HG03460 (cell line): Measurements from ENCODE around the gene DLG5.

ENCODE experiments used
- ATAC-seq: cut with Tn5 transposase; IDR thresholded peaks from one replicate; pipeline ENCODE4 v1.9.1; 2021; ENCODE audit not compliant: unreplicated experiment

DLG5 gene, protein sequence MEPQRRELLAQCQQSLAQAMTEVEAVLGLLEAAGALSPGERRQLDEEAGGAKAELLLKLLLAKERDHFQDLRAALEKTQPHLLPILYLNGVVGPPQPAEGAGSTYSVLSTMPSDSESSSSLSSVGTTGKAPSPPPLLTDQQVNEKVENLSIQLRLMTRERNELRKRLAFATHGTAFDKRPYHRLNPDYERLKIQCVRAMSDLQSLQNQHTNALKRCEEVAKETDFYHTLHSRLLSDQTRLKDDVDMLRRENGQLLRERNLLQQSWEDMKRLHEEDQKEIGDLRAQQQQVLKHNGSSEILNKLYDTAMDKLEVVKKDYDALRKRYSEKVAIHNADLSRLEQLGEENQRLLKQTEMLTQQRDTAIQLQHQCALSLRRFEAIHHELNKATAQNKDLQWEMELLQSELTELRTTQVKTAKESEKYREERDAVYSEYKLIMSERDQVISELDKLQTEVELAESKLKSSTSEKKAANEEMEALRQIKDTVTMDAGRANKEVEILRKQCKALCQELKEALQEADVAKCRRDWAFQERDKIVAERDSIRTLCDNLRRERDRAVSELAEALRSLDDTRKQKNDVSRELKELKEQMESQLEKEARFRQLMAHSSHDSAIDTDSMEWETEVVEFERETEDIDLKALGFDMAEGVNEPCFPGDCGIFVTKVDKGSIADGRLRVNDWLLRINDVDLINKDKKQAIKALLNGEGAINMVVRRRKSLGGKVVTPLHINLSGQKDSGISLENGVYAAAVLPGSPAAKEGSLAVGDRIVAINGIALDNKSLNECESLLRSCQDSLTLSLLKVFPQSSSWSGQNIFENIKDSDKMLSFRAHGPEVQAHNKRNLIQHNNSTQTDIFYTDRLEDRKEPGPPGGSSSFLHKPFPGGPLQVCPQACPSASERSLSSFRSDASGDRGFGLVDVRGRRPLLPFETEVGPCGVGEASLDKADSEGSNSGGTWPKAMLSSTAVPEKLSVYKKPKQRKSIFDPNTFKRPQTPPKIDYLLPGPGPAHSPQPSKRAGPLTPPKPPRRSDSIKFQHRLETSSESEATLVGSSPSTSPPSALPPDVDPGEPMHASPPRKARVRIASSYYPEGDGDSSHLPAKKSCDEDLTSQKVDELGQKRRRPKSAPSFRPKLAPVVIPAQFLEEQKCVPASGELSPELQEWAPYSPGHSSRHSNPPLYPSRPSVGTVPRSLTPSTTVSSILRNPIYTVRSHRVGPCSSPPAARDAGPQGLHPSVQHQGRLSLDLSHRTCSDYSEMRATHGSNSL (N-terminal part only)

DNA sequence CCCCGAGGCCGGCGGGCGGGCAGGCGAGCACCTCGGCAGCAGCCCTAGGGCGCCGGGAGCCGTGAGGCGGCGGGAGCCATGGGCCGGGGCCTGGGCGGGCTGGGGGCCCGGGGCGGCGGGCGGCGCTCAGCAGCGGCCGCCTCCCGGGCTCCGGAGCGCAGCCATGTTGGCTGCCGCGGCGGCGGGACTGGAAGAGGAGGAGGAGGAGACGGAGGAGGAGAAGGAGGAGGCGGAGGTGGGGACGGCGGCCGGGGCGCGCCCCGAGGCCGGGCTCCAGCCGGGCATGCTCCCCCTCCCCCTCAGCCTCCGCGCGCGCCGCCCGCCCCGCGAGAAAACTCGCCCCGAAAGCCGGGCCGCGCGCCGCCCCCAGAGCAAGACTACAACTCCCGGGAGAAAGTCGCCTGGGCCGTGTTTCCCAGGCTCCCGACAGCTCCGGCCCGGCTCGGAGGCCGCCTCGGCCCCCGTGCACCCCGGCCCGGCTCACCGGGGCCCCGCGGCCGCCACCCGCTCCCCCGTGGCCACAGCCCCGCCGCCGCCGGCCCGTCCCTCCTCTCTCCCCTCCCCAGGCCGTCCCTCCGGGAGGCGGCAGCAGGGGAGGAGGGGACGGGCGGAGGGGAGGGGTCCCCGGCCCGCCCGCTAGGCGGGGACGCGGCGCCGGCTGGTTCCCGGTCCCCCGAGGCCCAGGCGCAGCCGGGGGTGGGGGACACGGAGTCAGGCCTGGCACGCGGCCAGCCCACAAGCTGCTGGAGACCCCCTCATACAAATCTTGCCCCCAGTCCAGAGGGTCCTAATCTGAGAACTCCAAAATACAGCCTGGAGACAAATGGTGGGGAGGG is at the start of gene DLG5:
DLG5 (minus strand) TSS at position 190 of the 836 bp plus-strand sequence. CDS start 235 bp downstream, outside the sequence.
- ATAC-seq = peak; percentile 43

DNA sequence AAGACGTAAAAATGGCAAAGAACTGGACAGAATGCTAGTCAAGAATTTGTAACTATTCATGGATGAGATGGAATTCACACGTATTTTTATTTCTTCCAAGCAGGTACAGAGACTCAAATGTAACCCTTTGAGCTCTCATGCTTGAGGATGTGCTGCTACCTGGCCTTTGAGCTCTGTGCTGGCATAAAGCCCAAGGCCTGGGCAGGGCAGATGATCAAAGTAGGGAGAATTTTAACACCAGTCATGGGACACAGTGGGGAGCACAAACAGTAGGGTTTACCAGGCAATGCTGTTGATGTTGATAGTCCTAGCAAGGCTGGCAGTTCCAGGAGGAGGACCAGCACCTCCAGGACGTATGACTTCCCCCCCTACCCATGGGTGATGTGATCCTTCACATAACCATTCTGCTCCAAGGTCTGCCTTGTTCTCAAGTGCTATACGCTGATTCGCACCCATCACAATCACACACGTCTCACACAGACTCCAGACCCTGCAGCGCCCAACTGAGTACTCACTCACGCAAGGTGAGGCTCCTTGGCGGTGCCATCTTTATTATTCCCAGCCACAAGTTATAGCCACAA is 48.6 kb upstream of the DLG5 start:
- no peak for ATAC-seq

DNA sequence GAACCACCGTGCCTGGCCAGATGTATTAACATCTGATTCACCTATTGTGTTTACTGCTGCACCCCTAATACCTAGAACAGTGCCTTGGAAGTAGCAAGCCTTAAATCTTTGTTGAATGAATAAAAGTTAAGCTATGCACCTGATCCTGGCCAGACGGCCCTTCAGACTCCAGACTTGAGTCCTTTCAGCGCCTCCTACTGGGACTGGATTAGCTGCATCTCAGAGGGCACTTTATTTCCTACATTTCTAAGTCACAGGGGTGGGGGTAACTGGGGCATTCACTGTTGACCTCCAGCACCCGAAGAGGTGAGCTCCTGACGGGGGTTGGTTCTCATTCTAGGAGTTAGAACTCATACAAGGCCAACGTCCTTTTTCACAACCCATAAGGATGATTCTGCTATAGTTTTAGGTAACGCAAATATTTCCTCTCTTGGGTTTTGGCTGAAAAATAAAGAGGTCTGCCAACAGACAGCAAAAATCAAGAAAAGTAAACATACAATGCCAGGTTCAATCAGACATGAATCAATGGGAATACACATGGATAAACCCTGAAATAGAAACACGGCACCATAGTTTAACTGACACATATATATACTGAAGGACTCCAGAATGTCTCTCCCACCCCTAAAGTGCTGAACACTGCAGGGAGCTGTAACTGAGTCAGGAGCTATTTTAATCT is 48.0 kb upstream of the DLG5 start:
- no peak for ATAC-seq

DNA sequence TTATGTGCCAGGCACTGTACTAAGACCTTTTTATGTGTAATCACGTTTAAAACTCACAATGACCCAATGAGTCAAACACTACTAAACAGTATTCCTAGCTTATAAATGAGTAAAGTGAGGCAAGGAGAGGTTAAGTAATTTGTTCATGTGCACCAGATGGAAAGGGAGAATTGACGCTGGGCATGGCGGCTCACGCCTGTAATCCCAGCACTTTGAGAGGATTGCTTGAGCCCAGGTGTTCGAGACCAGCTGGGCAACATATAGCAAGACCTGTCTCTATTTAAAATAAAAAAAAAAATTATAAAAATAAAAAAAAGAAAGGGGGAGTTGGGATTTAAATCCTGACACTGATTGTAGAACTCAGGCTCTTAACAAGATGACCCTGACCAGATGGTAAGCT is 46.7 kb upstream of the DLG5 start:
- no peak for ATAC-seq

DNA sequence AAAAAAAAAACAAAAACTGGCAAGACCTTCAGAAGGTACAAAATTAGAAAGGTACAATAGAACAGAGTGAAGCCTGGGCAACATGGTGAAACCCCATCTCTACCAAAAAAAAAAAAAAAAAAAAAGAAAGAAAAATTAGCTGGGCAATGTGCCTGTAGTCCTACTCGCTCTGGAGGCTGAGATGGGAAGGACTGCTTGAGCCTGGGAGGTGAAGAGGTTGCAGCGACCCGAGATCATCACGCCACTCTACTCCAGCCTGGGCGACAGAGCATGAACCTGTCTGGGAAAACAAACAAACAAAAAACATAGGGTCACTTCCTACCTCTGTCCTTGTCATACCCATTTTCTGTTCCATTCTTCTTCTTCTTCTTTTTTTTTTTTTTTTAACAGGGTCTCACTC is 45.6 kb upstream of the DLG5 start:
- no peak for ATAC-seq

DNA sequence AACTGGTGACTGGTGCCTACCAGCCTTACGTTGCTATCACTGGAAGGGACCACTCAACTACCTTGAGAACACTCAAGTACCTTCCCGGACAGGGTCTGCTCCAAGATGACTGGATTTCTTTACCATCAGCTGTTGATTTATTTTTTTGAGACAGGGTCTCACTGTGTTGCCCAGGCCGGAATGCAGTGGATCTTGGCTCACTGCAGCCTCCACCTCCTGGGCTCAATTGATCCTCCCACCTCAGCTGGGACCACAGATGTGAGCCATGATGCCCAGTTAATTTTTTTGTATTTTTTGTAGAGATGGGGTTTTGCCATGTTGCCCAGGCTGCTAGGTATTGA is 45.2 kb upstream of the DLG5 start:
- ATAC-seq = no peak

DNA sequence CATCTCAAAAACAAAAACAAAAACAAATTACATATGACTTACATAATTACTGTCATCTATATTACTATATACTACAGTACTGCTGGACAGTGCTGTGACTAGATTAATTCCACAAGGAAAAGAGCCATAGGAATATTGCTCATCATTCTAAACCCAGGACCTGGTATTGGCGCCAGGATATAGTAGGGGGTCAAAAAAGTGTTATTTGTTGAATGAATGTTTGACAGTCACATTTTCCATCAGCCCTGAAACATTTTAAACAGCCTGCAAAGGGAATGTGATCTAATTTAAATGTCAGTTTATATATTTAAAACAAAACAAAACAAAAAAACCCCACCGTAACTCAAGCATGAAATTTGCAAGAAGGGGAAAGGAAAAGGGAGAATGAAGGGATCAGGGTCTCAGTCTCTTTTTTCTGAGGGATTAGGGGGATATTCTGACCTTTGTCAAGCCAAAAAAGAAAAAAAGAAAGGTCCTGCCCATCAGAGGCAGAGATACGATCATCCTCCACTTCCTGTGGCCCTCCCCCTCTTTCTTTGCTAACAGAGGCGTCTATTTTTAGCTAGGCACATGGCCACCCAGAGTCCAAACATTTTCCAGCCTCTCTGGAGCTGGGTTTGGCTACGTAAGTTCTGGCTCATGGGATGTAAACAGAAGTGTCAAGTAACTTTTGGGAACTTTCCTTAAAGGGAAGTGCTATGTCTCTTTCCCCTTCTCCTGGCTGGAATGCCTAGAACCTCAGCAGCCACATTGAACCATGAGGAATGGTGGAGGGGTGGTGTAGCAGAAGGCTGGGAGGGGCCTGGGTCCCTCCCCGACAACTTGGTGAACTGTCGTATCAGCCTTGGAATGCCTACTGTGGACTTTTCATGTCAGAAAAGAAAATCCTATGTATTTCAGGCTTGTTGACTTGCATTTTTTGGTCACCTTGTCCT is 44.6 kb upstream of the DLG5 start:
- no peak for ATAC-seq

DNA sequence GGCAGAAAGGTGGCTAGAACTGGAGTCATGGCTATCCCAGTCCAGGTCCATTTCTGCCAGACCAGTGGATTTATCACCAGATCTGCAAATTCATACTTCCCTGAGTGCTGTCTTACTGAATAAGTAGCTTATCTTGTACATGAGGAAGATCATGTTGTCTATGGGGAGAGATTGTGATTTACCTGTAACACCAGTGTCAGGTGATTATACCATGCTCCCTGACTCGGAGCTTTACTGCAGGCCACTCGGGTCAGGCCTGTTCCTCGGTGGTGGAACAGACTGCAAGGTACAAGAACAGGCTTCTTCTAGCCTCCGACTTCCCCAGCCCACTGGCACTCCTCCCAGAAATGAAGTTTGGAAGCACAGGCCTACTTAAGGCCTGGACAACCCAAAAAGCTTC is 42.6 kb upstream of the DLG5 start:
- no peak for ATAC-seq

DNA sequence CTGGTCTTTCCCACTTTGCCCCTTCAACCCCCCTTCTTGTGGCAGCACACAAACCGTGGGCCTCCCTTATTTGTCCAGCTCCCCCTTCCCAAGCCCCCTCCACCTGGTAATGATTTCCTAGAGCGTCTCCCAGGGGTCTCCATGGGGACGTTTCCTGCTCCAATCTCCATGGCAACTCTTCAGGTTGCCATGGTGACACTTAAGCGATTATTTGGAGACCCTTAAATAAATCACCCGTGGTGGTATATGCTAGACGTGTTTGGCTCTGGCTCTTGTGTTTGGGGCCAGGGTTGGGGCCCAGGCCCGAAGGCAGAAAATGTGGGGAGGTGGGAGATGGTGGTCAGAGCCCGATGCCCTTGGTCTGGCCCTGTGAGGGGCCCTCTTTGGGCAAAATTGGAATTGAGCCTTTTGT is 41.1 kb upstream of the DLG5 start:
- no peak for ATAC-seq

DNA sequence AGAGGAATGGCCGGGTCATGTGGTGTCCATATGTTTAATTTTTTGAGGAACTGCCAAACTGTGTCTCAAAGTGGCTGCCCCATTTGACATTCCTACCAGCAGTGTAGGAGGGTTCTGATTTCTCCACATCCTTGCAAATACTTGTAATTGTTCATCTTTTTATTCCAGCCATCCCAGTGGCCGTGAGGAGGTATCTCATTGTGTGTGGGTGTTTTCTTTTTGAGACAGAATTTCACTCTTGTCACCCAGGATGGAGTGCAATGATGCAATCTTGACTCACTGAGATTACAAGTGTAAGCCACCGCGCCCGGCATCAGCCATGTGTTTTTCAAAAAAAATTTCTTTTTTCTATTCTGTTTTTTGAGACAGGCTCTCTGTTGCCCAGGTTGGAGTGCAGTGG is 38.7 kb upstream of the DLG5 start:
- no peak for ATAC-seq

DNA sequence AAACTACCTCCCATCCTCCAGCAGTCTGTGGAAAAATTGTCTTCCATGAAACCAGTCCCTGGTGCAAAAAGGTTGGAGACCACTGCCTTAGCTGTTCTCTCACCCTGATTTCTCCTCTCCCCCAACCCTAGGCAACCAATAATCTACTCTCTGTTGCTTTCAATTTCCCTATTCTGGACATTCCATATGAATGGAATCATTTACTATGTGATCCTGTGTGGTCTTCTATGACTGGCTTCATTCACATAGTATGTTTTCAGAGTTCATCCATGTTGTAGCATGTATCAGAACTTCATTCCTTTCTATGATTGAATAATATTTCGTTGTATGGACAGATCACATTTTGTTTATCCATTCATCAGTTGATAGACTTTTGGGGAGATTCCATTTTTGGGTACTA is 38.3 kb upstream of the DLG5 start:
- no peak for ATAC-seq

DNA sequence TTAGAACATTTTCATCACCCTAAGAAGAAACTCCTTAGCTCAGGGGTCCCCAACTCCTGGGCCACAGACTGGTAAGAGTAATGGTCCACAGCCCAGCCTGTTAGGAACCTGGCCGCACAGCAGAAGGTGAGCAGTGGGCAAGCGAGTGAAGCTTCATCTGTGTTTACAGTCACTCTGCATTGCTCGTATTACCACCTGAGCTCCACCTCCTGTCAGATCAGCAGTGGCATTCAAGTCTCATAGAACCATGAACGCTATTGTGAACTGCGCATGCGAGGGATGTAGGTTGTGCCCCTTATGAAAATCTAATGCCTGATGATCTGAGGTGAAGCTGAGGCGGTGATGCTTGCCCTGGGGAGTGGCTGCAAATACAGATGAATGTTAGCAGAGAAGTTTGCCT is 37.3 kb upstream of the DLG5 start:
- no peak for ATAC-seq

DNA sequence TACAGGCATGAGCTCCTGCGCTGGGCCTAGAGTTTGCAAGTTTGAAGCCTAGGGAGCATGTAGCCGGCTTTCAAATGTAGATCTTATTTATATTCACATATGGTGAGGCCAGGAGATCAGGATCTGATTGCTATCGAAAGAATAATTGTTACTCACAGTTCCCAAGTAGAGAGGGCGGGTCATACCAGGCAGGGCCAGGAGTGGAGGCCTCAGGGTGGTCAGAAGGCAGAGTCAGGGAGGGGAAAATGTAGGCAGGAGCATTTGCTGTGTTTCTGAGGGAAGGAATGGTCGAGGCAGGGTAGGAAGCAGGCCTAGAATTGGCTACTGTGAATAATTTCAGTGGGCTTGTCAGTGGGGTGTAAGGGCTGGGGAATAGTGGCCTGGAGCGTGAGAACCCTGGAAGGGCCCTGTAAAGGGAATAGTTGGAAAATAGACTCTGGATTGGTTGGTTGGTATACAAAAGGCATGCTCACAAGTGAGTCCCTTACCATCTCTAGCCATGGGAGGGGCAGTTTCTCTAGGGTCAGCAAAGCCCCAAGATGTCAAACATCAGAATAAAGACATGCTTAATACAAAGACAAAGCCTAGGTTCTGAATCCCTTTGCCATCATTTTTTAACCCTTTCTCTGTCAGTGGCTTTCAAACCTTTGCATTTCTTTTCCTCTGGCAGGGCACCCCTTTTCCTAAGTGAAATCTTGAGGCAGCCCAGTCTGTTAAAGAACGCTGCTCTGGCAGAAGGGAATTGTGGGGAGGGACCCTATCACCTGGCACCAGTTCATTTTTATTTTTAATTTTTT is 36.0 kb upstream of the DLG5 start:
- ATAC-seq = no peak

DNA sequence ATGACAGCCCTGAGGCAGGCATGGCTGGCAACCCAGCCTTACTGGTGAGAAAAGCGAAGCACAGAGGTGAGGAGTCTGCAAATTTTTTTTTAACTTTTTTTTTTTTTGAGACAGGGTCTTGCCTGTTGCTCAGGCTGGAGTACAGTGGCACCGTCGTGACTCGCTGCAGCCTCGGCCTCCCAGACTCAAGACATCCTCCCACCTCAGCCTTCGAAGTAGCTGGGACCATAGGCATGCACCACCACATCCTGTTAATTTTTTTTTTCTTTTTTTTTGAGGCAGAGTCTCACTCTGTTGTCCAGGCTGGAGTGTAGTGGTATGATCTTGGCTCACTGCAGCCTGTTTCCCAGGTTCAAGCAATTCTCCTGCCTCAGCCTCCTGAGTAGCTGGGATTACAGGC is 35.1 kb upstream of the DLG5 start:
- no peak for ATAC-seq

DNA sequence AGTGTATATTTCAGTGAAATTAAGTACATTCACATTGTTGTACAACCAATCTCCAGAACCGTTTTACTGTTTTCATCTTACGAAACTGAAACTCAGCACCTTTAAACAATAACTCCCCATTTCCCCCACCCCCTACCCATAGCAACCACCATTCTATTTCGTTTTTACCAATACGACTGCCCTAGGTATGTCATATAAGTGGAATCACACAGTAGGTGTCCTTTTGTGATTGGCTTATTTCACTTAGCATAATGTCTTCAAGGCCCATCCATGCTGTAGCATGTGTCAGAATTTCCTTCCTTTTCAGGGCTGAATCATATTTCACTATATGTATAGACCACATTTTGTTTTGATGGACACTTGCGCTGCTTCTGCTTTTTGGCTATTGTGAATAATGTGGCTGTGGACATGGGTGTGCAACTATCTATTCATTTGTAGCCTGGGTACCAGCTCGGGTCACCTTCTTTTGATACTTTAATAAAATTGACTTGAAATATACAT is 34.3 kb upstream of the DLG5 start:
- ATAC-seq = no peak

DNA sequence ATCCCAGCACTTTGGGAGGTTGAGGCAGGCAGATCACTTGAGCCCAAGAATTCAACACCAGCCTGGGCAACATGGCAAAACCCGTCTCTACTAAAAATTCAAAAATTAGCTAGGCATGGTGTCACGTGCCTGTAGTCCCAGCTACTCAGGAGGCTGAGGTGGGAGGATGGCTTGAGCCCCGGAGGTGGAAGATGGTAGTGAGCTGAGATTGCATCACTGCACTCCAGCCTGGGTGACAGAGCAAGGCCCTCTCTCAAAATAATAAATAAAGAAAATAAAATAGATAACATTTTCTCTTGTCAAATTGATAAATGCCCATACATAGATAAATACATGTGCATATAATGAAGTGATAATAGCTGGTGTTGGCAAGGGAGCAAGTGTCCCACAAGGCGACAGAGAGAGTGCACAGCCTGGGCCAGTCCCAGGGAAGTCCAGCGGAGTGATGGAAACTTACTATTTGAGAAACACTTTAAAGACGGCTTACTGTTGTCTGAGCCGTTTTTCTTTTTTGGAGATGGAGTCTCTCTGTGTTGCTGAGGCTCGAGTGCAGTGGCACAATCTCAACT is 33.4 kb upstream of the DLG5 start:
- ATAC-seq = no peak

DNA sequence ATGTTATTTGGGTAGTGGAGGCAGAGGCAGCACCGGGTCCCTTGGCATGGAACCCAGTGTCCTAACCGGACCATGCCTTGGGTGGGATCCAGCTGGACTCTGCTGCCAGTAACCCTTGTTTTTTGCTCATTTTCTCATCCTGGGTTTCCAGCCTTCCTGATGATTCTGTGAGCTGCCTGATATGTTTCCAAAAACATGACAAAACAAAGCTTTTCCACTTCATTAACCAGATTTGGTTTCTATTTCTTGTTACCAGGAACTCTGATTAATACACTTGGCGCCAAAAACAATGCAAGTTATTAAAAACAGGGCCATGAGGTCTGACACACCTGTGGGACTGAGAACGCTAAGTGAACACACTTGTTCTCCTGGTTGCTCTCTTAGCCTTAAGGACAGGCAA is 32.8 kb upstream of the DLG5 start:
- no peak for ATAC-seq
